ENCODE measurements around the gene KLHL29. TPM values are rescaled to one million over a fixed set of nuclear protein-coding genes. Genes with fewer than 3 reads are reported as not detected.

KLHL29 gene
- total RNA-seq, 1 experiment from 2014 or later = 43.1 TPM

DNA sequence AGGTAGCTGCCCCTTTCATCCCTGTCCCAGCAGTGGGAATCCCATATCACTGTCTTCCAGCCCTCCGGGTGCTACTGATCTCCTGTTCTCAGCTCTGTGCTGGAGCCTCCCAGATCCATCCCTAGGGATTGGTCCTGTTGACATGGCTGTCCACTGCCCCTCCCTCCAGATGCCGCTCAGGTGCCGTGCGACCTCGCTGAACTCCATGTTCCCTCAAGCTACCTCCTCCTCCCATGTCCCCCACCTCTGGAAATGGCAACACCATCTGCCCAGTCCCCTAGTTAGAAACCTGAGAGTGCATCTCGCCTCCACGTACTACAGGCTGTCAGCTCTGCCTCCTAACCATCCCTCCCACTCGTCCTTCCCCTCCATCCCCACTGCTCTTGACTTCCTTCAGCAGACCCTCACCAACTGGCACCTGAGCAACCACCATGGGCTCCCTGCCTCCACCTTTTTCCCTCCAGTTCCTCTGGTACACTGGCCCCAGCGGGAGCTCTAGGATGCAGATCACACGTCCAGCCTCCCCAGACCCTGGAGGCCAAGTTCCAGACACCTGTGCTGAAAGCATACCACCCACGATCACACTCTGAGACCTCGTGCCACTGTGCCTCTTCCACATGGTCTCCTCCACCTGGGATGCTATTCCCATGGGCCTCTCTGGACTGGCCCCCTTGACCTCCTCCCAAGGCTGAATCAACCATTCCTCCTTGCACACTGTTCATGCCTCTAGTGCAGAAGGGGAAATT lies 106.8 kb downstream of the KLHL29 start:
- peaks cover 12% of the 10 kb centered on the region for H3K36me3 Mint-ChIP-seq (ENCODE audit: insufficient read depth, unreplicated experiment)
- H3K4me3 Mint-ChIP-seq (ENCODE audit: unreplicated experiment) = no peak overlapping the region
- peaks cover 9% of the 10 kb centered on the region for H3K4me1 Mint-ChIP-seq (ENCODE audit: insufficient read depth, unreplicated experiment)
- POLR2A ChIA-PET = interaction anchor here (0.7 kb wide), 1 partner anchor 183 kb away, joined by 3 read pairs; no protein-coding TSS in a partner anchor
- DNase-seq (ENCODE audit: unreplicated experiment) = no peak
- no peak overlapping the region for H3K27ac Mint-ChIP-seq (ENCODE audit: low read depth, unreplicated experiment)
- CTCF ChIA-PET = interaction anchor here (2.1 kb wide), 1 partner anchor 32 kb away, joined by 9 read pairs; no protein-coding TSS in a partner anchor
- H3K27me3 Mint-ChIP-seq (ENCODE audit: insufficient read depth, unreplicated experiment) = no peaks in the 10 kb centered on the region
- TF ChIP-seq, protein P1, sequence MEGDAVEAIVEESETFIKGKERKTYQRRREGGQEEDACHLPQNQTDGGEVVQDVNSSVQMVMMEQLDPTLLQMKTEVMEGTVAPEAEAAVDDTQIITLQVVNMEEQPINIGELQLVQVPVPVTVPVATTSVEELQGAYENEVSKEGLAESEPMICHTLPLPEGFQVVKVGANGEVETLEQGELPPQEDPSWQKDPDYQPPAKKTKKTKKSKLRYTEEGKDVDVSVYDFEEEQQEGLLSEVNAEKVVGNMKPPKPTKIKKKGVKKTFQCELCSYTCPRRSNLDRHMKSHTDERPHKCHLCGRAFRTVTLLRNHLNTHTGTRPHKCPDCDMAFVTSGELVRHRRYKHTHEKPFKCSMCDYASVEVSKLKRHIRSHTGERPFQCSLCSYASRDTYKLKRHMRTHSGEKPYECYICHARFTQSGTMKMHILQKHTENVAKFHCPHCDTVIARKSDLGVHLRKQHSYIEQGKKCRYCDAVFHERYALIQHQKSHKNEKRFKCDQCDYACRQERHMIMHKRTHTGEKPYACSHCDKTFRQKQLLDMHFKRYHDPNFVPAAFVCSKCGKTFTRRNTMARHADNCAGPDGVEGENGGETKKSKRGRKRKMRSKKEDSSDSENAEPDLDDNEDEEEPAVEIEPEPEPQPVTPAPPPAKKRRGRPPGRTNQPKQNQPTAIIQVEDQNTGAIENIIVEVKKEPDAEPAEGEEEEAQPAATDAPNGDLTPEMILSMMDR (IDR thresholded peaks at IDR 0.05; ENCODE audit: unreplicated experiment) = no peak
- BruUV-seq (replicated peaks) = no TSS peak
- H3K9me3 Mint-ChIP-seq (ENCODE audit: unreplicated experiment) = no peaks in the 10 kb centered on the region
- intact Hi-C loops (cut with micrococcal nuclease) = no loop called here

DNA sequence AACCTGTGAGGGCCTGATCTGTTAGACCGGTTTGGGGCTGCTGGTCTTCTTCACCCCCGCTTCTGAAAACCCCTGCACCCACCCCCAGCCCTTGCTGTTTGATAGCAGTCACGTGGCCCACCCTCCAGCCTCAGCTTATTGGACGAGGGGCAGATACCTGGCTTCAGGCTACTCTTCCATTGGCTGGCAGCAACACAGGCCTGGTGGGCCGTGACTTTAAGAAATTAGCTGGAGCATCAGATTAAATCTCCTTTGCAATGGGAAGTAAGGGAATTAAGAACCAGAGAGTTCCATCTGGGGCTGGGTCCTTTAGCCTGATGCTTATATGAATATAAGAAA lies 107.3 kb downstream of the KLHL29 start:
- DNase-seq (ENCODE audit: unreplicated experiment) = no peak

GRCh38 chr2:23492921-23493320 lies 107.9 kb downstream of the KLHL29 start:
- POLR2A ChIA-PET = interaction anchor here (1.7 kb wide), 1 partner anchor 66 kb away, joined by 4 read pairs; no protein-coding TSS in a partner anchor
- intact Hi-C loops (cut with micrococcal nuclease) = no loop called here
- DNase-seq (ENCODE audit: unreplicated experiment) = peak; percentile 47
- peaks cover 20% of the 10 kb centered on the region for H3K4me1 Mint-ChIP-seq (ENCODE audit: insufficient read depth, unreplicated experiment)
- H3K36me3 Mint-ChIP-seq (ENCODE audit: insufficient read depth, unreplicated experiment) = peaks cover 12% of the 10 kb centered on the region
- no peaks in the 10 kb centered on the region for H3K9me3 Mint-ChIP-seq (ENCODE audit: unreplicated experiment)
- no peaks in the 10 kb centered on the region for H3K27me3 Mint-ChIP-seq (ENCODE audit: insufficient read depth, unreplicated experiment)
- CTCF ChIA-PET = interaction anchor here (0.6 to 1.3 kb wide), 3 partner anchors 119 to 305 kb away, joined by 3 to 4 read pairs (median 3); no protein-coding TSS in a partner anchor
- H3K4me3 Mint-ChIP-seq (ENCODE audit: unreplicated experiment) = no peak overlapping the region
- no peak overlapping the region for H3K27ac Mint-ChIP-seq (ENCODE audit: low read depth, unreplicated experiment)
- TF ChIP-seq, protein P1 (IDR thresholded peaks at IDR 0.05; ENCODE audit: unreplicated experiment) = no peak
- no TSS peak for BruUV-seq (replicated peaks)

More for the DNA sequence above, 107.3 kb downstream of the KLHL29 start:
- H3K27me3 Mint-ChIP-seq (ENCODE audit: insufficient read depth, unreplicated experiment) = no peaks in the 10 kb centered on the region
- BruUV-seq (replicated peaks) = no TSS peak
- POLR2A ChIA-PET = interaction anchor here (0.7 kb wide), 1 partner anchor 182 kb away, joined by 3 read pairs; no protein-coding TSS in a partner anchor
- no peak overlapping the region for H3K4me3 Mint-ChIP-seq (ENCODE audit: unreplicated experiment)
- H3K4me1 Mint-ChIP-seq (ENCODE audit: insufficient read depth, unreplicated experiment) = peaks cover 14% of the 10 kb centered on the region
- CTCF ChIA-PET = no interaction called here
- intact Hi-C loops (cut with micrococcal nuclease) = no loop called here
- no peaks in the 10 kb centered on the region for H3K9me3 Mint-ChIP-seq (ENCODE audit: unreplicated experiment)
- peaks cover 12% of the 10 kb centered on the region for H3K36me3 Mint-ChIP-seq (ENCODE audit: insufficient read depth, unreplicated experiment)
- H3K27ac Mint-ChIP-seq (ENCODE audit: low read depth, unreplicated experiment) = no peak overlapping the region
- TF ChIP-seq, protein P1 (IDR thresholded peaks at IDR 0.05; ENCODE audit: unreplicated experiment) = no peak

DNA sequence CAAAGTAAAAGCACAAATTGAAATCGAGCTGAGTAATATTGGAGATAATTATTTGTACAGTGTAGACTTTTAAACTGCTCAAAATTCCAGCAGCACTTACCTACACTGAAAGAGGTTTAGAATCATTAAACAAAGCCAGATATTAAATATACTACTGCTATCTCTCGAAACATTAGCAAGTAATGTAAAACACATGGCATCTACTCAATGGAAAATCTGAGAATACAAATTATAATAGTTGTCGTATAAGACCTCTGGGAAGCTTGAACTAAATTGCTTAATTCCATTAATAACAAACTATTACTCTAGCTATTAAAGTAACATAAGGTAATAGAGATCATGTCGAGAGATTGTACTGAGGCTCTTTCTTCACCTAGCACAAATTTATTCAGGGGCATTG lies 108.9 kb downstream of the KLHL29 start:
- ChIA-PET POLR2A (interaction anchor here (0.6 to 1.7 kb wide), 2 partner anchors 67 to 273 kb away, joined by 3 to 4 read pairs; no protein-coding TSS in a partner anchor), CTCF (interaction anchor here (0.7 to 1.4 kb wide), 3 partner anchors 33 to 294 kb away, joined by 3 to 4 read pairs (median 4); no protein-coding TSS in a partner anchor)
- no peak overlapping the region for H3K27ac Mint-ChIP-seq (ENCODE audit: low read depth, unreplicated experiment)
- H3K36me3 Mint-ChIP-seq (ENCODE audit: insufficient read depth, unreplicated experiment) = peaks cover 12% of the 10 kb centered on the region
- H3K4me3 Mint-ChIP-seq (ENCODE audit: unreplicated experiment) = no peak overlapping the region
- TF ChIP-seq, protein P1 (IDR thresholded peaks at IDR 0.05; ENCODE audit: unreplicated experiment) = no peak
- peaks cover 24% of the 10 kb centered on the region for H3K4me1 Mint-ChIP-seq (ENCODE audit: insufficient read depth, unreplicated experiment)
- BruUV-seq (replicated peaks) = no TSS peak
- no peaks in the 10 kb centered on the region for H3K27me3 Mint-ChIP-seq (ENCODE audit: insufficient read depth, unreplicated experiment)
- no peaks in the 10 kb centered on the region for H3K9me3 Mint-ChIP-seq (ENCODE audit: unreplicated experiment)
- DNase-seq (ENCODE audit: unreplicated experiment) = no peak
- intact Hi-C loops (cut with micrococcal nuclease) = no loop called here
